ENCODE results near the gene ETV2.
A peak's percentile ranks its signal among the peaks of the same experiment; 100 is the strongest.
"Not testable (repeated sequence)": the region's sequence is repeated elsewhere in the genome, so short reads cannot be mapped to it uniquely, and the experiment has no call there.

ETV2 gene

DNA sequence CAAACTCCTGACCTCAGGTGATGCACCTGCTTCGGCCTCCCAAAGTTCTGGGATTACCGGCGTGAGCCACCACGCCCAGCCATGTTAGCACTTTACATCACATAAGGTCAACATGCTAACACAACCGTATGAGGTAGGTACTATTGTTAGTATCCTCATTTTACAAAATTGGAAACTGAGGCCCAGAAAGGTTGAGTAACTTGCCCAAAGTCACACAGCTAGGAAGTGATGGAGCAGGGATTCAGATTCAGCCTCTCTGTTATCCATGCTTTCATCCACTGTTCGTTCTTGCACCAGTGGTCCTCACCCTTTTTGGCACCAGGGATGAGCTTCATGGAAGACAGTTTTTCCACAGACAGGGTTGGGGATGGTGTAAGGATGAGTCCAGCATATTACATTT lies 15.2 kb downstream of the ETV2 start:
- no peak for DNase-seq

GRCh38 chr19:35657904-35658700 lies 16.6 kb downstream of the ETV2 start:
- no peak for DNase-seq

DNA sequence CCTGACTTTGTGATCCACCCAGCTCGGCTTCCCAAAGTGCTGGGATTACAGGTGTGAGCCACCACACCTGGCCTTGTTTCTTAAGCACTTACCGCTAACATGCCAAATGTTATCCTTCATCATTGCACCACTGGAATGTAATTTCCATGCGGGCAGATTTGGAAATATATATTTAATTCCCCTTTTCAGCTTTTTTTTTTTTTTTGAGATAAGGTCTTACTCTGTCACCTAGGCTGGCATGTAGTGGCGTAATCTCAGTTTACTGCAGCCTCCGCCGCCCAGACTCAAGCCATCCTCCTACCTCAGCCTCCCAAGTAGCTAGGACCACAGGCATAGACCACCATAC lies 20.4 kb downstream of the ETV2 start:
- DNase-seq = no peak

GRCh38 chr19:35663981-35664380 lies 22.4 kb downstream of the ETV2 start:
- DNase-seq = no peak

GRCh38 chr19:35665157-35665556 lies 23.6 kb downstream of the ETV2 start:
- no peak for DNase-seq

GRCh38 chr19:35665604-35666003 lies 24.1 kb downstream of the ETV2 start:
- no peak for DNase-seq

DNA sequence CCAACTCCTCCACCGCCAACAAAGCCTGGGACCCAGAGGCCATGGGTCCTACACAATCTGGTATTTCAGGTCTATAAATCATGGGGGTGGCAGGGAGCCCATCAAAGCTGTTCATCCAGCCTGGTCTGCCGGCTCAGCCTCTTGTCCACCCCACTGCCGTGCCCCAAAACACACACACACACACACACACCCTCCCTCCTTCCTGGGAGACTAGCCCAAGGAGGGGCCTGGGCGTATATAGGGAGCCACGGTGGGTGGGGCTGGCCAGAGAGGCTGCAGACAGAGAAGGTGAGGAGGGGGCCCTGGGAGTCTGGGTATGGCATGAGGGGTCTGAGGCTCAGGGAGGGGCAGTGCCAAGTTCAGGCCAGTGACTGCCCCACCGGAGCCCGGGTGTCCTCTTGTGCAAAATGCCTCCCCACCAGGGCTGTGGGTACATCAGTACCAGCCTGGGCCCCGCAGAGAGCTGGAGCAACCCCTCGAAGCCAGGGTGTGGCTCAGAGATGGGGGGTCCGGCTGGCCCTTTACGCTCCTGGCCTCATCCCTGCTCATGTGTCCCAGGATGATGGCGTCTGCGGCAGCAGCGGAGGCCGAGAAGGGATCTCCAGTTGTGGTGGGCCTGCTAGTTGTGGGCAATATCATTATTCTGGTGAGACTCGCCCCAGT lies 24.8 kb downstream of the ETV2 start, which contains the start of gene UPK1A:
Gene UPK1A, plus strand, starts transcription at position 267 of the 663 bp plus-strand sequence. Its CDS starts 296 bp downstream, at position 563.
- no peak for DNase-seq

- no peak for DNase-seq
Measured at GRCh38 chr19:35669566-35669965, 28.0 kb downstream of the ETV2 start.

DNA sequence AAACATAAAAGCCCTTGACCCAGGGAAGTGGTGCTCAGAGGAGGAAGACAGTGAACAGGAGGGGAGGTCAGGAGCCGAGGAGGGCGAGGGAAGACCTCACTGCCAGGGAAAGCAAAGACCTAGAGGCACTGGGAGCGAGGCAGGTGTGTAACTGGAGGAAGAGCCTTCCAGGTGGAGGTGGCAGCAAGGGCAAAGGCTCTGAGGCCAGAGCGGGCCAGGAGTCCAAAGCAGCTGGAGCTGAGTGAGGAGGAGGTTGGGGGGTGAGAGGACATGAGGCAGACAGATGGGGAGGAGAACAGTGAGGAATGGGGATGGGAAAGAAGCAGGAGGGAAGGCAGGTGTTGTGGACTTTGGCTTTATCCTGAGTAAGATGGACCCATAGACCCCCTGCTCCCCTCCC lies 28.4 kb downstream of the ETV2 start:
- DNase-seq = no peak

DNA sequence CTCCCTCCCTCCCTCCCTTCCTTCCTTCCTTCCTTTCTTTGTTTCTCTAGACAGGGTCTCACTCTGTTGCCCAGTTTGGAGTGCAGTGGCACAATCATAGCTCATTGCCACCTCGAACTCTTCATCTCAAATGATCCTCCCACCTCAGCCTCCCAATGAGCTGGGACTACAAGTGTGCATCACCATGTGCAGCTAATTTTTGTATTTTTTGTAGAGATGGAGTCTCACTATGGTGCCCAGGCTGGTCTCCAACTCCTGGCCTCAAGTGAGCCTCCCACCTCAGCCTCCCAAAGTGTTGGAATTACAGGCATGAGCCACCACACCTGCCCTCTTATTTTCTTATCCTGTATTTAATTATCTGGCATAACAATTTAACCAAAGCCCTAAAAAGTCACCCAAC lies 29.1 kb downstream of the ETV2 start:
- no peak for DNase-seq

GRCh38 chr19:35671818-35672217 lies 30.3 kb downstream of the ETV2 start:
- DNase-seq = no peak

- DNase-seq = no peak
Measured at GRCh38 chr19:35673121-35673804, 31.7 kb downstream of the ETV2 start.

GRCh38 chr19:35675589-35676140 lies 34.1 kb downstream of the ETV2 start:
- no peak for DNase-seq

DNA sequence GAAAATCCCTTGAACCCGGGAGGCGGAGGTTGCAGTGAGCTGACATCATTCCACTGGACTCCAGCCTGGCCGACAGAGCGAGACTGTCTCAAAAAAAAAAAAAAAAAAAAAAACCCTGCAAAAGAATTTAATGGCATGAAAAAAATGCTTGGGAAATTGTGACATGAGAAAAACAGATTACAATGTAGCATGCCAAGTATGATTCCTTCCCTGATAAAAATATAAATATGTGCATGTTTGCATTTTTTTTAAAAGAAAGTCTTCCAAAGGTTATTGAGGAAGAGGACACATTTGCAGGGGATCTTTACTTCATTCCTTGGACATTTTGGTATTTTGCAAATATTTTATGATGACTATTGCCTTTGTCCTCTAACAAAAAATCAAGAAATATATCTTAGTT lies 48.3 kb downstream of the ETV2 start:
- no peak for DNase-seq

- not testable (repeated sequence) for DNase-seq
Measured at GRCh38 chr19:35691106-35691505, 49.6 kb downstream of the ETV2 start.

DNA sequence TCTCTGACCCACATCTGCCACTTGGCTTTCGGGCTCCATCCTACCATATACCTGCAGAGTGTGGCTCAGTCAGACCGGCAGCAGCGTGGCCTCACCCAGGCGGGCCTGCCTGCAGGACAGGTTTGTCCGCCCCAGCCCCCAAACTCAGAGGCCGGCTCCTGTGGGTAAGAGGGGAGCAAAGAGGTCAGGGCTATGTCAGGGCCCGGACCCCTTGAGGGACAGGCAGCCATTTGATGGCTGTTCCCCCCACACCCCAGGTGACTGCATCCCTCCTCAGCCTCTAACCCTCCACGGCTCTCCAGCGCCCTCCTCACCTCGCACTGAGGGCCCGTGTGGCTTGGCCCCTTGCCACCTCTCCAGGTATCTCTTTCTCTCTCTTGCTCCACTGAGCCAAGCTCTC lies 50.5 kb downstream of the ETV2 start:
- DNase-seq = no peak

- no peak for DNase-seq
Measured at GRCh38 chr19:35693422-35693821, 51.9 kb downstream of the ETV2 start.

- peak in 55 of 56 donors; percentile 4 to 92 (median 69) for DNase-seq
Measured at GRCh38 chr19:35693835-35694599, 52.5 kb downstream of the ETV2 start.

Measured in amygdala (tissue), 56 donors.